ENCODE results near the gene PHACTR2.

- no peak for TF ChIP-seq CTCF (IDR thresholded peaks at IDR 0.05; ENCODE audit: low read length)
- TF ChIP-seq EZH2 (optimal IDR thresholded peaks at IDR 0.05; ENCODE audit: low read depth, low read length), result no peak
Observed at GRCh38 chr6:143677577-143677890, 231 bp upstream of the PHACTR2 start.

All from MM.1S (cell line).